NCI-H2107 treated with DMSO at 0.1 percent for 48 hours (cell line): ENCODE results near the gene KCNQ1.

Experiments
- DNase-seq: peaks from one replicate; lab custom pipeline; 2025; ENCODE audit not compliant: unreplicated experiment; lab: John Stamatoyannopoulos, UW

The KCNQ1 gene

DNA sequence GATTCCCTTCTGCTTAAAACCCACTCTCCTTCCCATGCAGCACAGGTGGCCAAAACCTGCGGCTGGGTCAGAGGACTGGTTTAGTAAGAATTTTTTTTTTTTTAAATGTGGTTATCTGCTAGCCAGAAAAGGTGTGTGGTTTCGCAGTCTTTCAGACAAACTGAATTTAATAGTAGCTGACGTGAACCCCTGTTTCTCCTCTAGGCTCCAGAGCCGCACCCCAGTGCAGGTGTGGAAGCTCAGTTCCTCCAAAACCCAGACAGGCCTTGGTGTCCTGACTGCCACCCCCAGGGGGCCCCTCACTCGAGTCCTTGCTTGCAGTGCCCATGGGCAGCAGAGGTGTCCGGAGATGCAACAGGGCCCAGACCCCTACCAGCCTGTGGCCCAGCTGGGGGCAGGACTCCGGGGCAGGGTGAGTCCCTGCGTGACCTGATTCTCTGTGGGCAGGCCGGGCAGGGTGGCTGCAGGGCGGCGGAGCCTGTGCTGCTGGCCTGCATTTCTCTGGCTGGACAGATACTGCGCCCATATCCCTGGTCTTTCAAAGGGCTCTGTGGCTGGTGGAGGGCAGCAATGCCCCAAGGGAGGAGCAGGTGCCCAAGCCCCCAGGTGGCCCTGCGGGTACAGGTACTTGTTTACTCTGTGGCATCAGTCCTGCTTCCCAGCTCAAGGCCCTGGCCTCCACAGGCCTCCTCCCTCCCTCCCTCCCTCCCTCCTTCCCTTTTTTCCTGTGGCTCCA, 15.2 kb downstream of the KCNQ1 start:
- no peak for DNase-seq

DNA sequence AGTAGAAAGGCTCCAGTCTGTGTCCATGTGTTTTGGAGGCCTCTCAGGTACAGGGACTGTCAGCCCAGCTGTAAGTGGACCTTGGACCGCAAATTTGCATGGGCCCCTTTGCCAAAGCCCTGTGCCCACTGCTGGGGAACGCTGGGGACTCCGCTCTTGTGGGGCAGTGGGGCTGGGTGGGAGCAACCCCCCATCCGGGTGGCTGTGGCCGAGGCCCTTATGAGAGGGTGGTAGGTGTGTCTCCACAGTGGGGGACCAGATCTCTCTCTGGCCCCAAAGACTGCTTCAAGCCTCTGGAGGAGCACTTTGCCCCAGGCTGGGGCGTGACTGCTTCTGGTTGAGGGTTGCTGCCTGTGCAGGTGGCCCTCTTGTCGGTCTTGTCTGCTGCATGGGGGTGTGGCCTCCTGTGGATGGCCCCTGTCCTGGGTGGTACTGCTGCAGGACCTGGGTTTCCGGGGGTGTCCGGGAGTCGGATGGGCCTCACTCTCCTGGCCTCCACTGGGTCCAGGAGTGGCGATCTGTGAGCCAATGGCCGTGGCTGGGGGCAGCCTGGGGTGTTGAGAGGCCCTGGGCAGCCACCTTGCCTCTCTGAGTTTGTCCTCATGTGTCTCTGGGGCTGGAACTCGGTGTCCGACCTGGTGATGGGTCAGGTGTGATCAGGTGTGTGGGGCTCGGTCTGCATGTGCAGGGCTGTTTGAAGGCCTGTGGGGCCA, 15.9 kb downstream of the KCNQ1 start:
- no peak for DNase-seq

GRCh38 chr11:2461253-2461955, 16.6 kb downstream of the KCNQ1 start:
- DNase-seq = no peak

- no peak for DNase-seq
Observed at GRCh38 chr11:2461956-2462542, 17.2 kb downstream of the KCNQ1 start.

DNA sequence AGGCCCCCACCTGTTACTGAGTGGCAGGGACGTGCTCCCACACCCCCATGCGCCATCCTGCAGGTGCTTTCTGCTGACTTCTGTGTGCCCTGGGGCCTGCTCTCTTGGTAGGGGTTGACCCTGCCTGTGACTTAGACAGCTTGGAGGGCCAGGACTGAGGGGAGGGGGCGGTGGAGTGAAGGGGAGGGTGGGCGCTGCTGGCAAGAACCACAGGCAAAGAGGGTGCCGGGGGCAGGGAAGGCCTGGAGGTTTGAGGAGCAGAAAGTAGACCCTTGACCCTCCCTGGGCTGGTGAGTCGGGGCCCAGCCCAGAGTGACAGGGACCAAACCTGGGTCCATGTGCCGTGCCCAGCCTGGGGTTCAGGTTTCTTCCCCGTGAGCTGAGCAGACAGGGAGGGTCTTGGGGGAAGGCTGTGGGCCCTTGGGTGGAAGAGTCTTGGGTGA, 17.8 kb downstream of the KCNQ1 start:
- DNase-seq = no peak

DNA sequence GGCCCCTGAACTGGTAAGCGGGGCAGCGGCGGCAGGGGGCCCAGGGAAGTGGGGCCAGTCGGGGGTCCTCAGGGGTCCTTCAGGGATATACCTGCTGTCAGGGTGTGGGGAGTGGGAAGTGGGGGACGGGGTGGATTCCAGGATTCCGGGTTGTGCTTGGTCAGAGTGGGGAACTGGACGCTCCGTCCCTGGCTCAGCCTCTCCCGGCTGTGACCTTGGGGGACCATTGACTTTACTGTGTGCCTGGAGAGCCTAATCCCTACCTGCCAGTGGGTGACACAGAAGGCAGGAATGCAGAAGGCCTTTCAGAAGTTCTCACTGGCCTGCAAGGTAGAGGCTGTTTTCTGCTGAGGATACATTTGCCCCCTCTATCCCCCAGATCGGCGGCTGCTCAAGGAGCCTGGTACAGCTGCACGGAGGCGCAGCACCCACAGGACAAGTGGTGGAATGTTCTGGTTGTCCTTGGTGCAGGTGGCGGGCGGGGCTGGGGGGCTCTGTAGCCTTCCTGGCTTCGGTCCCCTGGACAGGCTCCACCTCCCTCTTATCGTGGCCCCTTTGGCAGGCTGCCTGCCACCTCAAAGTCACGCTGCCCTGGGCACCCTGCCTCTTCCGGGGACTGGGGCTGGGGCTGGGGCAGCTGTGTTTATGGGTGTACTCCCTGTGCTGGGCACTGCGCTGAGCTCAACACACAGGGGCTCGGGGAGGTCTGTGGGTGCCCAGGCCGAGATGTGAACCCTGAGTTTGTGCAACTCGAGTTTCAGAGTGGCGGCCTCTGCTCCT, 18.4 kb downstream of the KCNQ1 start:
- DNase-seq = no peak

DNA sequence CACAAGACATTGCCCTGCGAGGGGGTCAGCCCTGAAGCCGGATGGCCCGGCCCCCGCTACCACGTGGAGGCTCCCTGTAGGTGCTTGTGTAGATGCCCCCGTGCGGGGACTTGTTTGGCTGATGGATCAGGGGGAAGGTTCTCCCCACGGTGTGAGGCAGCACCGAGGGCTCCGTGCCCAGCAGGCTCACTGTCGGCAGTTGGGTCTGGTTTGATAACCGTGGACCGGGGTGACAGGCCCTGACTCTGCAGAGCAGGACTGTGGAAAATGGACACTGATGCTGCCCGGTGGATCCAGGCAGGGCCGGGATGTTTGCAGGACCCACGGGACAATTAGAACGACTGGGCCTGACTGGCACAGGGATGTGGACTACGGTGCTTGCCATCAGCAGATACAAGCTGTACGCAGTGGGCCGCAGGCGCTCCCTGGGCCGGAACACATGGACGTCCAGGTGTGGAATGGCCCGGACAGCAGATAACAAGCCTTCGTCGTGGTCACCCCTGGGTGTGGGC, 19.0 kb downstream of the KCNQ1 start:
- no peak for DNase-seq

GRCh38 chr11:2464451-2465165, 19.8 kb downstream of the KCNQ1 start:
- DNase-seq = no peak

GRCh38 chr11:2465202-2466068, 20.6 kb downstream of the KCNQ1 start:
- no peak for DNase-seq

DNA sequence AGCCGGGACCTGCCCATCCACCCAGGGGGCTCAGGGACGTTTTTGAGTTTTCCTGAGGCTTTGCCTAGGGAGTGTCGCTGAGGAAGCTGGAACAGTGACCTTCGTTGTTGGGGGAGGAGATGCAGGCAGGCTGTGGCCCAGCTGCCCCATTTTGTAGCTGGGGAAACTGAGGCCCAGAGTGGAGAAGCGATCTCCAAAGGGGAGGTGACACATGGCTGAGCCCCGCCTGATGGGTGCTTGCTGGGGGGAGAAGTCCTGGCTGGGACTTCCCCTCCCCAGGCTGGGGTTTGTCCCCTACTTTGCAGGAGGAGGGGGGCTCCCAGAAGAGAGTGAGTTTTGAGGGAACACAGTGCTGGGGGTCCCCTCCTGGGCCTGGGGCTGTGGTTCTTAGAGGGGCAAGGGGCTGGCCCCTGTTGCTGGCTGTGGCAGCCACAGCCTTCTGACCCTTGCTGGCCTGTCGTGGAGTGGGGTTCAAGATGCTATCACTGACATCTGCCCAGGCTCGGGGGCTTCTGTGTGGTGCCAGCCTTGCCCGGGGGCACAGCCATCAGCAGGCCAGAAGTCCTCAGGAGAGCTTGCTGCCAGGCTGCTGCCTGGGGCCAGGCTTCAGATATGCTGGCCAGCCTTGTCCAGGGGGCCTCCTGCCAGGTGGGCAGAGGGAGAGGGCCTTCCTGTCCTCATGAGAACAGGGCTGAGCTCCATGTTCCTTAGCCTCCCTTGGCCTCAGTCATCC, 21.4 kb downstream of the KCNQ1 start:
- DNase-seq = no peak

DNA sequence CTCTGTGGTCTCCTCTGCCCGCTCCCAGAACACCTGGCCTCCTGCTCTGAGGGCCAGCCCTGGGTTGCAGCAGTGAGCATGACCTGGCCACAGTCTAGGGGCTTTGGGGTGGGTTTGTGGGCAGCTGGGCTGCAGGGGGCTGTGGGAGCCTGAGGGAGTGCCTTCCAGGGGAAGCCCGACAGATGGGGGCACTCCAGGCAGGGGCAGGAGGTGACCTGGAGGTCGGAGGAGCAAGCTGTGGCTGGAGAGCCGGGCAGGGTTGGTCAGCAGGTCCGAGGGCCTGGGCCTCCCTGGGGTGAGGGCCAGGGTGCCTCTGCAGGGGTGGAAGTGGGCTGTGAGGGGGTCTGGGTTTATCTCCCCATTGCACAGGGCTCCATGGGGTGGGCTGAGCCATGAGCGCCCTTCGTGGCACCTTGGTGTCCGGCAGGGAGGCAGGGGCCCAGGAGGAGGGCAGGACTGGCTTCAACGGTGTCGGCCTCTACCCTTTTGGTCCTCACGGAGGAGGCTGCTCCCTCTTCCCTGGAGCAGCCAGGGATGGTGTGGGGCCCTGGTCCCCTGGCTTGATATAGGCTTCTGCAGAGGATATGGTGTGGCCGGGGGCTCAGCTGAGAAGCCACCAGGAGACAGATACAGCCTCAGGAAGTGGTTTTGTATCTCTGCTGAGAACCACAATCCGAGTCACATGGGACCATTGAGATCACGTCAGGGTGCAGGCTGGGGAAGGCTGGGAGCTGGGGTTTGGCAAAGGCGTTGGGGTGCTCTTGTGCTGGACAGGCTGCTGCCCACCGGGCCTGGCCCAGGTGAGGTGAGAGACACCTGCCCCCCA, 22.3 kb downstream of the KCNQ1 start:
- DNase-seq = no peak

DNA sequence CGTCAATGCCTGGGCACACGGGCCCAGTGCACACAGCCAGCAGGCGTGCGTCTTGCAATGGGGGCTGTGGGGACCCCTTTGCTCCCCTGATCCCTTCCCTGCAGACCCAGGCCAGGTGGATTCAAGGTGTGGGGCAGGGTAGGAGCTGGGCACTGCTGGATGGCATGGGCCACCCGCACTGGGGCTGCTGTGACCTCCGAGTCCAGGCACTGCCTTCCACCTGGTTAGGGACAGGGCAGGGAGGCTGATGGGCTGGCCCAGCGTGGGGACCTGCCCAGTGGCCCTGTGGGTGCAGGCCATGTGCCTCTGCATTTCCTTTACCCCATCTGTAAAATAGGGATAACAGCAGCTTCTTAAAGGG, 22.9 kb downstream of the KCNQ1 start:
- no peak for DNase-seq

DNA sequence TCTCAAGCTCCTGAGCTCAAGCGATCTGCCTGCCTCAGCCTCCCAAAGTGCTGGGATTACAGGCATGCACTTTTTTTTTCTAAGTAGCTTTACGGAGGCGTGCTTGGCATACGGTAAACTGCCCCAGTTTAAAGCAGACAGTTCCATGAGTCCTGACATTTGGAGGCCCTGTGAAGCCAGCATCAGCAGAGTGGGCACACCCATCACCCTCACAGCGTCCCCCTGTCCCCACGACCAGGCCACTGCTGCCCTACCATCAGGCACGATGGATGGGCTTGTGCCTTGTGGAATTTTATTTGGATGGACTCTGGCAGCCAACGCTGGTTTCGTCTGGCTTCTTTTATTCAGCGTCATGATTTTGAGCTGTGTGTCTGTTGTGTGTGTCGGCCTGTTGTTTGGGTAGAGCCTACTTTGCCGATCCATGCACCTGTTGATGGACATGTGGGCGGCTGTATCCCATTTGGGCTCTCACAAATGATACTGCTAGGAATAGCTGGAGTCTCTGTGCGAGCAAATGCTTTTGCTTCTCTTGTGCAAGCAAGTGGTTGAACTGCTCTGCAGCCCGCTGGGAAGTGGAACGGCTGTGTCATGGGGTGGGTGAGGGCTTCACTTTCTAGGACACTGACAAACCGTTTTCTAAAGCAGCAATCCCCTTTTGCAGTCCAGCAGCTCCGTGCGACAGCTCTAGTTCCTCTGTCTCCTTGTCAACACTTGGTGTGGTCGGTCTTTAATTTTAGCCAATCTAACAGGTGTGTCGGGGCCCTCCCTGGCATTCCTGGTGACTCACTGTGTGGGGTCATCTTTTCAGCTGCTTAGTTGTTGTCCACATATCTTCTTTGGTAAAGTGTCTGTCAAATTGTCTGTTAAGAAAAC, 23.8 kb downstream of the KCNQ1 start:
- DNase-seq = no peak

DNA sequence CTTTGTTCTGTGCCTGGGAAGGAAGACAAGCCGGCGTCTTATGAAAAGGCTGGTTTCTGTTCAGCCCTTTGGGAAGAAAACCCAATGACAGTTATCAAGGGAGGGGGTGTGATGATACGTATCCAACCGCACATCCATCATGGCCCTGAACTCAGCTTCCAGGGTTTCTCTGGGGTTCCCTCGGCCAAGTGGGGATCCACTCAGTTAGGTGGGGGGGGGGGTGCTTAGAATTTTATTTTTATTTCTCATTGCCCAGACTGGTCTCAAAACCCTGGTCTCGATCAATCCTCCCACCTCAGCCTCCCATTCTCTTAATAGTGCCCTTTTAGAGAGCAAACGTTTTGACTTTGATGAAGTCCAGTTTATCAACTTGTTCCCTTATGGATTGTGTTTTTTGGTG, 25.7 kb downstream of the KCNQ1 start:
- DNase-seq = no peak

GRCh38 chr11:2471048-2471803, 26.4 kb downstream of the KCNQ1 start:
- no peak for DNase-seq

DNA sequence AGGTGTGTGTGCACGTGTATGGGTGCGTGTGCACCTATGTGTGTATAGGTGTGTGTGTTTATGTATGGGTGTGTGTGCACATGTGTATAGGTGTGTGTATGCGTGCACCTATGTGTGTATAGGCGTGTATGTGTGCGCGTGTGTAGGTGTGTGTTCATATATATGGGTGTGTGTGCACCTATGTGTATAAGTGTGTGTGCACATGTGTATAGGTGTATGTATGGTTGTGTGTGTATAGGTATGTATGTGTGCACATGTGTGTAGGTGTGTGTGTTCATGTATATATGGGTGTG, 26.9 kb downstream of the KCNQ1 start:
- no peak for DNase-seq
